Stimulated activated CD4-positive, alpha-beta T cell treated with anti-CD3 and anti-CD28 coated beads, Interleukin-2, amount 100 ng/mL, for 4 hours (primary cell): ENCODE data around the gene STMN3.
"Not testable (repeated sequence)": the region's sequence is repeated elsewhere in the genome, so short reads cannot be mapped to it uniquely, and the experiment has no call there.

Experiments
- DNase-seq: peaks from one replicate; pipeline ENCODE4 v3.0.0-alpha.2; 2020; ENCODE audit warnings: low read depth

The STMN3 gene

GRCh38 chr20:63635431-63636141, 17.6 kb downstream of the STMN3 start:
- peak; percentile 63 for DNase-seq

- DNase-seq, result no peak
Measured at GRCh38 chr20:63633732-63634131, 19.5 kb downstream of the STMN3 start.

- DNase-seq, result not testable (repeated sequence)
Measured at GRCh38 chr20:63631426-63631825, 21.8 kb downstream of the STMN3 start.

- not testable (repeated sequence) for DNase-seq
Measured at GRCh38 chr20:63630956-63631355, 22.3 kb downstream of the STMN3 start.

- peak; percentile 52 for DNase-seq
Measured at GRCh38 chr20:63628246-63628975, 24.8 kb downstream of the STMN3 start.

- no peak for DNase-seq
Measured at GRCh38 chr20:63627751-63628245, 25.4 kb downstream of the STMN3 start.

- DNase-seq, result peak; percentile 91
Measured at GRCh38 chr20:63627129-63627750, 26.0 kb downstream of the STMN3 start.

GRCh38 chr20:63626424-63627128, 26.6 kb downstream of the STMN3 start, which contains the start of gene GMEB2:
GMEB2 (minus strand) TSS chr20:63627101; CDS start chr20:63619397, 7,704 bp downstream.
- DNase-seq, result peak; percentile 65

- no peak for DNase-seq
Measured at GRCh38 chr20:63625771-63626423, 27.3 kb downstream of the STMN3 start.

- no peak for DNase-seq
Measured at GRCh38 chr20:63624486-63624885, 28.7 kb downstream of the STMN3 start.

- no peak for DNase-seq
Measured at GRCh38 chr20:63622732-63623131, 30.5 kb downstream of the STMN3 start.

- no peak for DNase-seq
Measured at GRCh38 chr20:63622096-63622495, 31.1 kb downstream of the STMN3 start.

- no peak for DNase-seq
Measured at GRCh38 chr20:63620991-63621390, 32.2 kb downstream of the STMN3 start.

GRCh38 chr20:63619505-63619904, 33.7 kb downstream of the STMN3 start:
- no peak for DNase-seq

GRCh38 chr20:63619086-63619485, 34.1 kb downstream of the STMN3 start:
- DNase-seq, result no peak

- no peak for DNase-seq
Measured at GRCh38 chr20:63618291-63618980, 34.8 kb downstream of the STMN3 start.

- DNase-seq, result no peak
Measured at GRCh38 chr20:63617876-63618265, 35.4 kb downstream of the STMN3 start.

GRCh38 chr20:63617092-63617875, 35.9 kb downstream of the STMN3 start:
- no peak for DNase-seq

GRCh38 chr20:63613863-63614594, 39.2 kb downstream of the STMN3 start:
- DNase-seq, result not testable (repeated sequence)
